Chondrocyte (in vitro differentiated cells): ENCODE results near the gene DMD. TPM values are rescaled to one million over a fixed set of nuclear protein-coding genes. Genes with fewer than 3 reads are reported as not detected.

Source experiments
- DNase-seq: peaks from one replicate; pipeline ENCODE4 v3.0.0; 2021; ENCODE audit warnings: mixed read lengths, low spot score
- H3K27ac Mint-ChIP-seq: one replicate; pipeline ENCODE4 v1.8.0; 2021; ENCODE audit warnings: mild to moderate bottlenecking, moderate library complexity, mixed read lengths; ENCODE audit not compliant: unreplicated experiment
- H3K27me3 Mint-ChIP-seq: 2 replicates; pipeline ENCODE4 v1.8.0; 2021; ENCODE audit warnings: low read depth, mixed read lengths
- H3K36me3 Mint-ChIP-seq: 2 replicates; pipeline ENCODE4 v1.8.0; 2021; ENCODE audit warnings: low read depth, mixed read lengths
- H3K4me1 Mint-ChIP-seq: 2 replicates; pipeline ENCODE4 v1.8.0; 2021; ENCODE audit warnings: low read depth, mild to moderate bottlenecking, mixed read lengths
- H3K4me3 Mint-ChIP-seq: one replicate; pipeline ENCODE4 v1.8.0; 2021; ENCODE audit warnings: mild to moderate bottlenecking, moderate library complexity, mixed read lengths; ENCODE audit not compliant: unreplicated experiment
- H3K9me3 Mint-ChIP-seq: 2 replicates; pipeline ENCODE4 v1.8.0; 2021; ENCODE audit warnings: low read depth, mixed read lengths
- CTCF ChIP-seq: fragments of 200-600 bp; sonication (generic); IDR thresholded peaks from 2 replicates; pipeline ENCODE4 v1.5.0; 2021; ENCODE audit warnings: antibody characterized with exemption, mild to moderate bottlenecking, moderate library complexity
- total RNA-seq: library from RNA; stranded (reverse); gene quantifications from 3 replicates; pipeline ENCODE4 v1.2.1, GENCODE V29; 2021

DMD gene
- total RNA-seq, 1 donor from 2014 or later = 201 TPM

DNA sequence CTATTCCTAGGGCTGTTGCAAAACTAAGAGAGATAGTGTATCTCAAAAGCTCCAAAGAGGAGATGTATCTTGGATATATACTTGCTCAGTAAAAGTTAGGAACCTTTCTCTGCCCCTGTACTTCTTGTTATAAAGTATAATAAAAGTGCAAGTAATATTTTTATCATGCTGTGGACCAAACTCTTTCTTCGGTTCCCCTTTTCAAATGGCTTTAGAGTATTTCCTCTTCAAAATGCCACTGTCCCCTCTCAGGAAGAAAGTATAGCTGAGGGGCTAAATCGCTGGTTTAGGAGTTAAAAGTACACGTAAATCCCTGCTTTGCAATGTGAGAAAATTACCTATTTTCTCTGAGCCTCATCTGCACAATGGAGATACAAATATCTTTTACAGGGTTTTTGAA is 1970.4 kb downstream of the DMD start:
- no peaks in the 10 kb centered on the region for H3K27me3 Mint-ChIP-seq
- no peak overlapping the region for H3K27ac Mint-ChIP-seq
- H3K4me1 Mint-ChIP-seq = peaks cover 38% of the 10 kb centered on the region
- H3K9me3 Mint-ChIP-seq = peaks cover 10% of the 10 kb centered on the region
- peaks cover 13% of the 10 kb centered on the region for H3K36me3 Mint-ChIP-seq
- no peak for DNase-seq
- no peak overlapping the region for H3K4me3 Mint-ChIP-seq
- TF ChIP-seq CTCF = no peak

- Mint-ChIP-seq H3K27me3 (no peaks in the 10 kb centered on the region), H3K4me3 (no peak overlapping the region), H3K9me3 (peaks cover 10% of the 10 kb centered on the region), H3K4me1 (peaks cover 33% of the 10 kb centered on the region), H3K27ac (peak overlapping the region; percentile 28), H3K36me3 (peaks cover 13% of the 10 kb centered on the region)
- DNase-seq = no peak
- TF ChIP-seq CTCF = no peak
These were observed 1974.2 kb downstream of the DMD start for GRCh38 chrX:31237189-31237588.

DNA sequence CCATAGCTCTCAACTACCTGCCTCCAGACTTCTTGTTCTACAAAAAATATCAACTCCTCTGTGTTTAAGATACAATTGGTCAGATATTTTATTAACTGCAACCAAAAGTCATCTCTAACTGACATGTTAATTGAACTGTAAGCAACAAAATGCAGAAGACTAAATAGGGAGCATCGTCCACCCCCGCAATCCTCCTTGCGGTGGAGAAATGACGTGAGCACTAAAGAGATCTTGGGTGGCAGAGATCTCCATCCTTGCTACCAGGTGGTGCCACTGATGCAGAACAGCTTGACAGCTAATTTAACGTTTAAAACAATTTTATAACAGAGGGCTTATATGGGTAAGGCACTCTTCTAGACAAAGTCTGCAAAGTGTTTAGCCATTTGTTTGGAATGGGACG is 1975.1 kb downstream of the DMD start:
- peaks cover 33% of the 10 kb centered on the region for H3K4me1 Mint-ChIP-seq

DNA sequence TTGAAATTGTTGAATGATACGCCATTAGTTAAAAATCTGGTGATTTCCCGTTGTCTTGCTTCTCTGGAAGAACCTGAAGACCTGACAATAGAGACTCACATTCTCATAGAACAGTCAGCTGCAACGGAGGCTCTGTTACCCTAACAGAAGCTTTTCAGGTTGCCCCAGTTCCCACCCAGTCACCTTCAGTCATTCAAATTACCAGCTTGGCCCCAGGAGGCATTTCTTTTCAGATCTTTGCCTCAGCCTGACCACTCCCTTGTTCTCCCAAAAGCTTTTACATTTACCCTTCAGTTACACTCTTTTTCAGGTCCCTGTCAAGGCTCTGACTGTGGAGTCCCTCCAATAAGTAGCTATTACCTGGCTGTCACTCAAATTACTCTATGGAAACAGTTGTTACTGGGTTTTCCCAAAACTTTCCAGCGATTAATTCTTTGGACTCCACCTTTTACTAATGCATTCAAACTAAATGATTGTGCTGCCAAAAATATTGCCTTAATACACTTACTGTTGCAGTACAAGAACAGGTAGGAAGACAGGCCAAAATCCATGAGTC is 1977.3 kb downstream of the DMD start:
- no peak for TF ChIP-seq CTCF
- Mint-ChIP-seq H3K27me3 (no peaks in the 10 kb centered on the region), H3K4me3 (no peak overlapping the region), H3K27ac (peak overlapping the region; percentile 42), H3K4me1 (peaks cover 37% of the 10 kb centered on the region), H3K9me3 (peaks cover 7% of the 10 kb centered on the region), H3K36me3 (peaks cover 8% of the 10 kb centered on the region)
- DNase-seq = no peak

More for the DNA sequence above, 1975.1 kb downstream of the DMD start:
- DNase-seq = no peak
- peaks cover 8% of the 10 kb centered on the region for H3K36me3 Mint-ChIP-seq
- TF ChIP-seq CTCF = no peak
- H3K27ac Mint-ChIP-seq = no peak overlapping the region
- no peak overlapping the region for H3K4me3 Mint-ChIP-seq
- H3K9me3 Mint-ChIP-seq = peaks cover 7% of the 10 kb centered on the region
- H3K27me3 Mint-ChIP-seq = no peaks in the 10 kb centered on the region

GRCh38 chrX:31232506-31232905 is 1978.8 kb downstream of the DMD start:
- peaks cover 41% of the 10 kb centered on the region for H3K4me1 Mint-ChIP-seq
- peaks cover 4% of the 10 kb centered on the region for H3K9me3 Mint-ChIP-seq
- TF ChIP-seq CTCF = no peak
- H3K36me3 Mint-ChIP-seq = peaks cover 4% of the 10 kb centered on the region
- no peak overlapping the region for H3K4me3 Mint-ChIP-seq
- DNase-seq = no peak
- peak overlapping the region; percentile 0 for H3K27ac Mint-ChIP-seq
- H3K27me3 Mint-ChIP-seq = no peaks in the 10 kb centered on the region
